ENCODE results near the gene ARHGEF26.

DNA sequence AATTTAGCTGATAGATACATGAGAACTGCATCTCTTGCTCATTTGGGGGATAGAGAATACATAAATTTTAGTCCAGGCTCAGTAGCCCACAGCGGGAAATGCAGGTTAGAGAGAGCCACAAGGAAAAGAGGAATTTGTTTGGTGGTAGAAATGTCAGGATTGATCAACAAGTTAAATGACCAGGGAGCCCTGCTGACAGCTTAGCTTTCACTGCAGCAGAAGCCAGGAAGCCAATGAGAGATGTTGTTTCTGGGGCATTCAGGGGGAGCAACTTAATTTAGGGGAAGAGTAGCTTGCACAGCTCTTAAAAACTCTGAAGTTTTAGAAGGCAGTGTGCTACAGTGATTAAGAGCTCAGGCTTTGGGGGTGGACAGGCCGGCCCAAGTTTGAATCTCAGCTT lies 22.7 kb downstream of the ARHGEF26 start:
- TF ChIP-seq POLR2A (IDR thresholded peaks at IDR 0.05), result no peak
- TF ChIP-seq EP300 (IDR thresholded peaks at IDR 0.05), result no peak
